GM19035 (cell line): ENCODE data around the gene SPATA24.
"Not testable (repeated sequence)": the region's sequence is repeated elsewhere in the genome, so short reads cannot be mapped to it uniquely, and the experiment has no call there.

Source experiments
- ATAC-seq: cut with Tn5 transposase; IDR thresholded peaks from one replicate; pipeline ENCODE4 v1.9.1; 2021; ENCODE audit not compliant: unreplicated experiment

The SPATA24 gene

DNA sequence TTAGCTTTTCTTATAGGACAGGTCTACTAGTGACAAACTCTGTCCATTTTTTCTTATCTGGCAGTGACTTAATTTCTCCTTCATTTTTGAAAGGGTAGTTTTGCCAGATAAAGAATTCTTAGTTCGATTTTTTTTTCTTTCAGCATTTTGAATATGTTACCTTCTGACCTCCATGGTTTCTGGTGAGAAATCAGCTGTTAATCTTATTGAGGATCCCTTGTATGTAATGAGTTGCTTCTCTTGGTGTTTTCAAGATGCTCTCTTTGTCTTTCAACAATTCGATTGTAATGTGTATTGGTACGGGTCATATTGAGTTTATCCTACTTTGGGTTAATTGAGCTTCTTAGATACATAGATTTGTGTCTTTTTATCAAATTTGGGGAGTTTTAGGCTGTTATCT is 49.7 kb downstream of the SPATA24 start:
- ATAC-seq, result no peak

DNA sequence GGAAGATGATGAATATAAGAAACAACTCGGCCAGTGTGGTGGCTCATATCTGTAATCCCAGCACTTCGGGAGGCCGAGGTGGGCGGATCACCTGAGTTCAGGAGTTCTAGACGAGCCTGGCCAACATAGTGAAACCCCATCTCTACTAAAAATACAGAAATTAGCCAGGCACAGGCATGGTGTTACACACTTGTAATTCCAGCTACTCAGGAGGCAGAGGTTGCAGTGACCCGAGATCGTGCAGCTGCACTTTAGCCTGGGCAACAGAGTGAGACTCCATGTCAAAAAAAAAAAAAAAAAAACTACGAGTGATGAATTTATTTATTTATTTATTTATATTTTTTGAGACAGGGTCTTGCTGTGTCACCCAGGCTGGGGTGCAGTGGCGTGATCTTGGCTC is 56.0 kb downstream of the SPATA24 start:
- not testable (repeated sequence) for ATAC-seq
